Activated CD4-positive, alpha-beta T cell treated with anti-CD3 and anti-CD28 coated beads, Interleukin-2, Interleukin-4, amounts not matched to agents 100 ng/mL and 50 ng/mL, durations not matched to agents 16 hours and 8 hours (primary cell): ENCODE data around the gene ZNF226.
A peak's percentile ranks its signal among the peaks of the same experiment; 100 is the strongest.
"Not testable (repeated sequence)": the region's sequence is repeated elsewhere in the genome, so short reads cannot be mapped to it uniquely, and the experiment has no call there.

Source experiments
- DNase-seq: peaks from one replicate; pipeline ENCODE4 v3.0.0-alpha.2; 2020; ENCODE audit warnings: low spot score

Gene ZNF226

GRCh38 chr19:44212250-44212865, 47.5 kb downstream of the ZNF226 start, which contains the start of gene ZNF227:
ZNF227 (plus strand) TSS chr19:44212532; CDS start chr19:44217793, 5,261 bp downstream.
- peak; percentile 82 for DNase-seq

GRCh38 chr19:44212866-44213346, 48.0 kb downstream of the ZNF226 start:
- peak; percentile 0 for DNase-seq

- DNase-seq: not testable (repeated sequence)
Measured at GRCh38 chr19:44219926-44220325, 55.0 kb downstream of the ZNF226 start.

- DNase-seq: not testable (repeated sequence)
Measured at GRCh38 chr19:44220761-44221160, 55.9 kb downstream of the ZNF226 start.

GRCh38 chr19:44221291-44221690, 56.4 kb downstream of the ZNF226 start:
- not testable (repeated sequence) for DNase-seq
